ENCODE measurements around the gene ELAC1.
"Not testable (repeated sequence)": the region's sequence is repeated elsewhere in the genome, so short reads cannot be mapped to it uniquely, and the experiment has no call there.

ELAC1 gene

GRCh38 chr18:50934545-50935211 lies 33.2 kb upstream of the ELAC1 start:
- no peak for TF ChIP-seq CTCF (conservative IDR thresholded peaks at IDR 0.05; ENCODE audit: low read depth, low read length)
- DNase-seq (ENCODE audit: low read depth): no peak
- H3K4me3 ChIP-seq (ENCODE audit: low read length): no peak overlapping the region

- H3K4me3 ChIP-seq (ENCODE audit: low read length): no peak overlapping the region
- no peak for DNase-seq (ENCODE audit: low read depth)
- TF ChIP-seq CTCF (conservative IDR thresholded peaks at IDR 0.05; ENCODE audit: low read depth, low read length): no peak
Measured at GRCh38 chr18:50935493-50936191, 32.2 kb upstream of the ELAC1 start.

GRCh38 chr18:50937183-50937582 lies 30.7 kb upstream of the ELAC1 start:
- H3K4me3 ChIP-seq (ENCODE audit: low read length): no peak overlapping the region
- no peak for DNase-seq (ENCODE audit: low read depth)
- TF ChIP-seq CTCF (conservative IDR thresholded peaks at IDR 0.05; ENCODE audit: low read depth, low read length): no peak

- no peak overlapping the region for H3K4me3 ChIP-seq (ENCODE audit: low read length)
- no peak for TF ChIP-seq CTCF (conservative IDR thresholded peaks at IDR 0.05; ENCODE audit: low read depth, low read length)
- DNase-seq (ENCODE audit: low read depth): no peak
Measured at GRCh38 chr18:50938912-50939311, 28.9 kb upstream of the ELAC1 start.

- no peak for TF ChIP-seq CTCF (conservative IDR thresholded peaks at IDR 0.05; ENCODE audit: low read depth, low read length)
- H3K4me3 ChIP-seq (ENCODE audit: low read length): no peak overlapping the region
- no peak for DNase-seq (ENCODE audit: low read depth)
Measured at GRCh38 chr18:50944245-50944932, 23.5 kb upstream of the ELAC1 start.

- DNase-seq (ENCODE audit: low read depth); H3K4me3 ChIP-seq (ENCODE audit: low read length): not testable (repeated sequence)
Measured at GRCh38 chr18:50945918-50946317, 21.9 kb upstream of the ELAC1 start.

- no peak for TF ChIP-seq CTCF (conservative IDR thresholded peaks at IDR 0.05; ENCODE audit: low read depth, low read length)
- H3K4me3 ChIP-seq (ENCODE audit: low read length): no peak overlapping the region
- no peak for DNase-seq (ENCODE audit: low read depth)
Measured at GRCh38 chr18:50947899-50948298, 19.9 kb upstream of the ELAC1 start.
